Measurements from ENCODE around the gene PLXNB2. TPM values are rescaled to one million over a fixed set of nuclear protein-coding genes. Genes with fewer than 3 reads are reported as not detected.

Gene PLXNB2
- total RNA-seq, 1 donor from 2014 or later: 287 TPM

DNA sequence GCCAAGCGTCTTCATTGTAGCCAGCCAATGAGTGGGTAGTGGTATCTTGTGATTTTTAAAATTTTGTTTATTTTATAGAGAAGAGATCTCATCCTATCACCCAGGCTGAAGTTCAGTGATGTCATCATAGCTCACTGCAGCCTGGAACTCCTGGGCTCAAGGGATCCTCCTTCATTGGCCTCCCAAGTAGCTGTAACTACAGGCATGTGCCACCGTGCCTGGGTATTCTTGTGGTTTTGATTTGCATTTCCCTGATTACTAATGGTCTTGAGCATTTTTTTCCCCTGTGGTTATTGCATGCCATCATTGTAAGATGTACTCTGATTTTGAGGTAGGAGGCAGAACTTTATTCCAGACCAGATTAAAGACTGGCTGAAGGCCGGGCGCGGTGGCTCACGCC, 21.8 kb upstream of the PLXNB2 start:
- H3K27me3 ChIP-seq: no peaks in the 10 kb centered on the region
- no peak for DNase-seq (ENCODE audit: low spot score in 2 of 2)
- H3K4me3 ChIP-seq: no peak overlapping the region
- H3K36me3 ChIP-seq: no peaks in the 10 kb centered on the region
- TF ChIP-seq, protein P1, sequence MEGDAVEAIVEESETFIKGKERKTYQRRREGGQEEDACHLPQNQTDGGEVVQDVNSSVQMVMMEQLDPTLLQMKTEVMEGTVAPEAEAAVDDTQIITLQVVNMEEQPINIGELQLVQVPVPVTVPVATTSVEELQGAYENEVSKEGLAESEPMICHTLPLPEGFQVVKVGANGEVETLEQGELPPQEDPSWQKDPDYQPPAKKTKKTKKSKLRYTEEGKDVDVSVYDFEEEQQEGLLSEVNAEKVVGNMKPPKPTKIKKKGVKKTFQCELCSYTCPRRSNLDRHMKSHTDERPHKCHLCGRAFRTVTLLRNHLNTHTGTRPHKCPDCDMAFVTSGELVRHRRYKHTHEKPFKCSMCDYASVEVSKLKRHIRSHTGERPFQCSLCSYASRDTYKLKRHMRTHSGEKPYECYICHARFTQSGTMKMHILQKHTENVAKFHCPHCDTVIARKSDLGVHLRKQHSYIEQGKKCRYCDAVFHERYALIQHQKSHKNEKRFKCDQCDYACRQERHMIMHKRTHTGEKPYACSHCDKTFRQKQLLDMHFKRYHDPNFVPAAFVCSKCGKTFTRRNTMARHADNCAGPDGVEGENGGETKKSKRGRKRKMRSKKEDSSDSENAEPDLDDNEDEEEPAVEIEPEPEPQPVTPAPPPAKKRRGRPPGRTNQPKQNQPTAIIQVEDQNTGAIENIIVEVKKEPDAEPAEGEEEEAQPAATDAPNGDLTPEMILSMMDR (IDR thresholded peaks at IDR 0.05): no peak
- peaks cover 10% of the 10 kb centered on the region in 2 donors for H3K4me1 ChIP-seq
- intact Hi-C loops (cut with DNase I): no loop called here
- no peak overlapping the region for H3K27ac ChIP-seq
- no peaks in the 10 kb centered on the region for H3K9me3 ChIP-seq

DNA sequence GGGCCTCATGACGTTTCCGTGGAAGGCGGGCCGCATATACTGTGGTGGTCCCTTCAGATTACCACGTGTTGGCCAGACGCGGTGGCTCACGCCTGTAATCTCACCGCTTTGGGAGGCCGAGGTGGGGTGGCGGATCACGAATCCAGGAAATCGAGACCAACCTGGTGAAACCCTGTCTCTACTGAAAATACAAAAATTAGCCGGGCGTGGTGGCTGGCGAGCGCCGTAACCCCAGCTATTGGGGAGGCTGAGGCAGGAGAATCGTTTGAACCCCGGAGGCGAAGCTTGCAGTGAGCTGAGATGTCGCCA, 20.2 kb upstream of the PLXNB2 start:
- intact Hi-C loops (cut with DNase I): loop anchor here (1.0 kb wide), 6 partner anchors 15 to 82 kb away; partner anchors contain the start of genes PLXNB2 and TUBGCP6
- Histone ChIP-seq H3K27ac (peak overlapping the region; percentile 91 to 93), H3K27me3 (no peaks in the 10 kb centered on the region), H3K4me3 (peak overlapping the region; percentile 87 to 96), H3K9me3 (no peaks in the 10 kb centered on the region), H3K36me3 (no peaks in the 10 kb centered on the region), H3K4me1 (peaks cover 10% of the 10 kb centered on the region in 2 donors)
- DNase-seq (ENCODE audit: low spot score in 2 of 2): no peak
- TF ChIP-seq, protein P1 (IDR thresholded peaks at IDR 0.05): no peak

DNA sequence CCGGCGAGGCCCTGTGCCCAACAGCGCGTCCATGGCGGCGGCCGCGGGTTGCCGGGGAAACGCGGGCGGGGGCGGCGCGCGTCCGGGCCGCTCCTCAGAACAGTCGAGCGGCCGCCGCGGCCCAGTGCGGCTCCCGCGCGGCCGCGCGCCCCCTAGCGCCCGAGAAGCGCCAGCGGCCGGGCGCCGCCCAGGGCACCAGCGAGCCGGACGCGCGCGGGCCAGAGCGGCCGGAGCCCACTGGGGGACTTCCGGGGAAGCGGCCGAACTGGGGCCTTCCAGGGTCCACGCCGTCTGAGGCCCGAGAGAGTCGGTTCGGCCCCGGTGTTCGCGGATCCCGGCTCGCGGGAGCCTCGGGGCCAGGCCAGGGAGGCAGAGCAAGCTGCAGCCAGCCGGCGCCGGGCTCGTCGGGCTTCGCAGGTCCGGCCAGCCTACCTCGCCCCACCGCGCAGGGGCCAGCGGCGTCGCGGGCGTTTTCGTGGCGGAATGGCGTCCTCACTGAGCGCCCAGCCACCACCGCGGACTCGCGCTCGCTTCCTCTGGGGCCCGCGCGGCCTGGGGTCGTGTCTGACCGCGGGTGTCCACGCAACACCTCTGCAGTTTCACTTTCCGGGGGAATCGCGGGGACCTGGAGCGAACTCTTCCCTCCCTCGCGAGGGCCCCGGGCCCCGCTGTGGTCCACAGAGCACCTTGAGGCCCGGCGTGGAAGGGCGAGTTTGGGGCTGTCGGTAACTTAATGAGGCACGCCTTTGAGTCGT, 19.7 kb upstream of the PLXNB2 start, which contains the start of gene DENND6B:
Gene DENND6B (minus strand): TSS at position 57 of the 755 bp plus-strand sequence. CDS start 24 bp downstream, at position 33.
- TF ChIP-seq, protein P1 (IDR thresholded peaks at IDR 0.05): peak in 2 of 3 experiments; percentile 35 to 95
- peaks cover 10% of the 10 kb centered on the region in 2 donors for H3K4me1 ChIP-seq
- peak within 1 kb of the TSS; percentile 91 to 93 for H3K27ac ChIP-seq
- no peaks in the 10 kb centered on the region for H3K9me3 ChIP-seq
- H3K36me3 ChIP-seq: no peaks in the 10 kb centered on the region
- peak; percentile 29 to 90 for DNase-seq (ENCODE audit: low spot score in 2 of 2)
- H3K27me3 ChIP-seq: no peaks in the 10 kb centered on the region
- H3K4me3 ChIP-seq: peak within 1 kb of the TSS; percentile 87 to 96
- intact Hi-C loops (cut with DNase I): loop anchor here (1.0 kb wide), 6 partner anchors 15 to 82 kb away; partner anchors contain the start of genes PLXNB2 and TUBGCP6

DNA sequence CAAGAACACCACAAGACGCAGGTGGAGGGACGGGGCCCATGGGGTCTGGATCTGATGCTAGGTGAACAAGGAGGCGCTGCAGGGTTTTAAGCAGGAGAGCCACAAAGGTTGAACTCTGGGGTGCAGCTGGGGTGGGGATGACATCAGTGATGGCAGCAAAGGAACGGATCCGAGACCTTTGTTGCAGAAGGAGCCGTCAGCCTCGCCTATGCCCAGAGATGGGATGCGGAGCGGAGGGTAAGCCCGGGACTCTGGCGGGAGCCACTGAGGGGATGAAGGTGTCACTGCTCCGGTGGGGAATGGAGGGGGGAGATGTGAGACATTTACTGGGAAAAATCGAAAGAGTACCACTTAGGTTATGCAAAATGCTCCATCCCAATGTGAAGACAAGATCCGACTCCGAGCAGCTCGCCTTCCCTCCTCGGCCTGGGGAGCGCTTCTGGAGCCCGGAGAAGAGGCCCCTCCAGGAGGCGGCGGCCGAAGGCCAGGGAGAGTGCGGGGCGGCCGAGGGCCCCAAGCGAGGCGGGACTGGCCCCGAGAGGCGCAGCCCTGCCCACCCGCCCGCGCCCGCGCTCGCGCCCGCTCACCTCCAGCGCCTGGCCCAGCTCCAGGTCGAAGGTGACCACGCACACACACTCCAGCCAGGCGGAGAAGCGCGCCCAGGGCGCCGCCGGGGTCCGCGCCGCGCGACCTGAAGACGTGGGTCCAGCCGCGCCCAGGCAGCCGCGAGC, 18.9 kb upstream of the PLXNB2 start:
- intact Hi-C loops (cut with DNase I): no loop called here
- TF ChIP-seq, protein P1 (IDR thresholded peaks at IDR 0.05): no peak
- Histone ChIP-seq H3K36me3 (no peaks in the 10 kb centered on the region), H3K9me3 (no peaks in the 10 kb centered on the region), H3K27ac (no peak overlapping the region), H3K27me3 (no peaks in the 10 kb centered on the region), H3K4me1 (peaks cover 10% of the 10 kb centered on the region in 2 donors), H3K4me3 (peak overlapping the region; percentile 87 to 96)
- no peak for DNase-seq (ENCODE audit: low spot score in 2 of 2)

DNA sequence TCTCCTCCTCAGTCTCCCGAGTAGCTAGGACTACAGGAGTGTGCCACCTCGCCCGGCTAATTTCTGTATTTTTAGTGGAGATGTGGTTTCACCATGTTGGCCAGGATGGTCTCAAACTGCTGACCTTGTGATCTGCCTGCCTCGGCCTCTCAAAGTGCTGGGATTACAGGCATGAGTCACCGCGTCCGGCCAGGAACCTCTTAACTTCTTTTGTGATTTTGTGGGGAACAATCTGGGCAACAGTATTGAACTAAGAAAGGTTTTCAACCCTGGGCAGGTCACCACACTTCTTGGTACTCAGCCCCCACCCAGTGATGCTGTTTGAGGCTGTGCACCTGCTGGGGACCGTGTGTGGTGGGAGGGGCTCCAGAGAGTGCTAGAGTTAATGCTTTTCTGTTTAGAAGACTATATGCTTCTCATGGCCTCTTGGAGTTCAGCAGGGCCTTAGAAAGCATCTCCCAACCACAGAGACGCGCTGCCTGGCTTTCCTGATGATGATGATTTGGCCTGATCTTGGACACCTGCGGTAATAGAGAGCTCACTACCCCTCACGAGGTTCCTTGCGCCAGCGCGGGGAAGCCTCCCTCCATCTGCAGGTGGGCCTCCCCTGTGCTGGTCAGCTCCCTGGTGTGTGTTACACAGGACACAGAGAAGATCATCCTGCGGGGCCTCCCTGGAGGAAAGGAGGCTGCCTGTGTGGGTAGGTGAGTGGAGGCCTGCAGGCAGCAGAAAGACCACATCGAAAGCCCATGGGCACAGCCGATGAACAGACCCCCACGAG, 18.2 kb upstream of the PLXNB2 start:
- peaks cover 10% of the 10 kb centered on the region in 2 donors for H3K4me1 ChIP-seq
- H3K9me3 ChIP-seq: no peaks in the 10 kb centered on the region
- no peaks in the 10 kb centered on the region for H3K27me3 ChIP-seq
- intact Hi-C loops (cut with DNase I): no loop called here
- no peaks in the 10 kb centered on the region for H3K36me3 ChIP-seq
- H3K4me3 ChIP-seq: peak overlapping the region in 1 of 2 donors; percentile 87
- TF ChIP-seq, protein P1 (IDR thresholded peaks at IDR 0.05): no peak
- no peak for DNase-seq (ENCODE audit: low spot score in 2 of 2)
- no peak overlapping the region for H3K27ac ChIP-seq
